Measurements from ENCODE around the gene GRAMD1A.
"Not testable (repeated sequence)": the region's sequence is repeated elsewhere in the genome, so short reads cannot be mapped to it uniquely, and the experiment has no call there.

Gene GRAMD1A

DNA sequence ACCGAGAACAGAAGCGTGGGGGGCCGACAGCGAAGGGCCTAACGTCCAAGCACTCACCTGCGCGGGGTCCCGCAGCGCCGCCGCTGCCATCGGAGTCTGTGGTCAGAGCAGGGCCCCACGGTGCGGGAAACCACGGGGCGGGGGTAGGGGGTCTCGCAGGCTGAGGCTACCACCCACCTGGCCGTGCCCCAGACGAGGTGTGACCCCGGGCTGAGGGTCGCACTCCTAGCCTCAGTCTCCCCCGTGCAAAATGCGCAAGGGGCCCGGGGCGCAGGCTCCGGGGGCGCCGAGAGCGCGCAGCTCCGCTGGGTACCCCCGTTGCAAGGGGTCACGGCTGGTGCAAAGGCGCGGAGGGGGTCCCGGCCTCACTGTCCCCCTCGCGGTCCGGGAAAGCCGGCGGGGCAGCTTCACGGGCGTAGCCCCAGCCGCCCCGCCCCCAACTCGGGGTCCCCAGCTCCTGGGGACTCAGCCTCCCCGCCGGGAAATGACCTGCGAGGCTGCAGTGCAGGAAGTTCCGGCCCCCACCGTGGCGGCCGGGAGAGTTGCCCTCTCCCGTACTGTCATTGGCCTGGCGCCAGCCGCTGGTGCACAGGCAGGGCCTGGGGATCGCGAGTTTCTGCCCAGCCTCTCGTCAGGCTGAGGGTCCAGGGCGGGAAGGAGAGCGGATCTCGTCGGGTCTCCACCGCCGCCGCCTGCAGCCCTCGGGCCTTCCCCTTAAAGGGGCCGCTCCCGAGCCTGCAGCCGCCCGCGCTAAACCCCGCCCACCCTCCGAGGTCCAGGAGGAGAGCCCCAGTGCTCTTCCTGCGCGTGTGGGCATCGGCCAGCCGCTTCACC lies 36.3 kb upstream of the GRAMD1A start, which contains the start of gene ZNF792:
Gene ZNF792, minus strand, starts transcription at position 657 of the 834 bp plus-strand sequence. Its CDS starts 567 bp downstream, at position 90.
- TF ChIP-seq, protein P1, sequence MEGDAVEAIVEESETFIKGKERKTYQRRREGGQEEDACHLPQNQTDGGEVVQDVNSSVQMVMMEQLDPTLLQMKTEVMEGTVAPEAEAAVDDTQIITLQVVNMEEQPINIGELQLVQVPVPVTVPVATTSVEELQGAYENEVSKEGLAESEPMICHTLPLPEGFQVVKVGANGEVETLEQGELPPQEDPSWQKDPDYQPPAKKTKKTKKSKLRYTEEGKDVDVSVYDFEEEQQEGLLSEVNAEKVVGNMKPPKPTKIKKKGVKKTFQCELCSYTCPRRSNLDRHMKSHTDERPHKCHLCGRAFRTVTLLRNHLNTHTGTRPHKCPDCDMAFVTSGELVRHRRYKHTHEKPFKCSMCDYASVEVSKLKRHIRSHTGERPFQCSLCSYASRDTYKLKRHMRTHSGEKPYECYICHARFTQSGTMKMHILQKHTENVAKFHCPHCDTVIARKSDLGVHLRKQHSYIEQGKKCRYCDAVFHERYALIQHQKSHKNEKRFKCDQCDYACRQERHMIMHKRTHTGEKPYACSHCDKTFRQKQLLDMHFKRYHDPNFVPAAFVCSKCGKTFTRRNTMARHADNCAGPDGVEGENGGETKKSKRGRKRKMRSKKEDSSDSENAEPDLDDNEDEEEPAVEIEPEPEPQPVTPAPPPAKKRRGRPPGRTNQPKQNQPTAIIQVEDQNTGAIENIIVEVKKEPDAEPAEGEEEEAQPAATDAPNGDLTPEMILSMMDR (IDR thresholded peaks at IDR 0.05; ENCODE audit: poor library complexity, severe bottlenecking), result no peak
- peak; percentile 89 for ATAC-seq (ENCODE audit: low read depth)

DNA sequence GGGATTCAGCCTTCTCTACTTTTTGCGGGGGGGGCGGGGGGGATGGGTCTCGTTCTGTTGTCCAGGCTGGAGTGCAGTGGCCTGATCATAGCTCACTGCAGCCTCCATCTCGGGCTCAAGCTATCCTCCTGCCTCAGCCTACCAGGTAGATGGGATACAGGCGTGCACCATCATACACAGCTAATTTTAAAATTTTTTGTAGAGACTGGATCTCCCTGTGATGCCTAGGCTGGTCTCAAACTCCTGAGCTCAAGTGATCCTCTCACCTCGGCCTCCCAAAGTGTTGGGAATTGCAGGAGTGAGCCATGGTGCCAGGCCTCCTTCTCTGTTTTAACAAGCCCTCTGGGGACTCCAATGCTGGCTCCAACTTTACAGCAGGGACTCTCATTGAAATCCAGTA lies 35.5 kb upstream of the GRAMD1A start:
- no peak overlapping the region for H3K27ac ChIP-seq (ENCODE audit: poor library complexity, severe bottlenecking)
- peaks cover 3% of the 10 kb centered on the region for H3K9me3 ChIP-seq (ENCODE audit: severe bottlenecking)
- no peak for ATAC-seq (ENCODE audit: low read depth)
- no peaks in the 10 kb centered on the region for H3K27me3 ChIP-seq (ENCODE audit: insufficient read depth, poor library complexity, severe bottlenecking)
- H3K4me1 ChIP-seq (ENCODE audit: insufficient read depth, poor library complexity, severe bottlenecking), result peaks cover 9% of the 10 kb centered on the region
- TF ChIP-seq, protein P1 (IDR thresholded peaks at IDR 0.05; ENCODE audit: poor library complexity, severe bottlenecking), result no peak
- no peak for DNase-seq (ENCODE audit: low spot score)
- H3K4me3 ChIP-seq (ENCODE audit: severe bottlenecking), result no peak overlapping the region
- H3K36me3 ChIP-seq (ENCODE audit: low read depth), result peaks cover 11% of the 10 kb centered on the region

More for the DNA sequence above, 36.3 kb upstream of the GRAMD1A start, which contains the start of gene ZNF792:
- peak within 1 kb of the TSS; percentile 83 for H3K4me3 ChIP-seq (ENCODE audit: severe bottlenecking)
- DNase-seq (ENCODE audit: low spot score), result peak; percentile 70
- no peaks in the 10 kb centered on the region for H3K27me3 ChIP-seq (ENCODE audit: insufficient read depth, poor library complexity, severe bottlenecking)
- peaks cover 9% of the 10 kb centered on the region for H3K4me1 ChIP-seq (ENCODE audit: insufficient read depth, poor library complexity, severe bottlenecking)
- peaks cover 3% of the 10 kb centered on the region for H3K9me3 ChIP-seq (ENCODE audit: severe bottlenecking)
- H3K36me3 ChIP-seq (ENCODE audit: low read depth), result peaks cover 19% of the 10 kb centered on the region
- H3K27ac ChIP-seq (ENCODE audit: poor library complexity, severe bottlenecking), result no peak within 1 kb of the TSS

DNA sequence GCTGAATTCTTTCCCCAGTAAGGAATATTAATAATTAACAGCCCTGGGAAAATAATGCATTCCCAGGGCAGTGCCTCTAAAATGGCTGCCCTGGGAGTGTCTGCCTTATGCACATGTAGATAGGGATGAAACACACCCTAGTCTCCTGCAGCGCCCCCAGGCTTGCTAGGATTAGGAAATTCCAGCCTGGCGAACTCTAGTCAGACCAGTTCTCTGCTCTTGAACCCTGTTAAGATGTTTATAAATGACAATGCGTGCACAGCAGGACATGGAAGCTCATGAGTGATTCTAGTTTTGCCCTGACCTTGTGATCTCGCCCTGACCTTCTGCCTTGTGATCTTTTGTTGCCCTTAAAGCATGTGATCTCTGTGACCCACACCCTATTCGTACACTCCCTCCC lies 34.6 kb upstream of the GRAMD1A start:
- DNase-seq (ENCODE audit: low spot score); H3K9me3 ChIP-seq (ENCODE audit: severe bottlenecking); H3K4me1 ChIP-seq (ENCODE audit: insufficient read depth, poor library complexity, severe bottlenecking); ATAC-seq (ENCODE audit: low read depth); H3K27me3 ChIP-seq (ENCODE audit: insufficient read depth, poor library complexity, severe bottlenecking); H3K36me3 ChIP-seq (ENCODE audit: low read depth); H3K4me3 ChIP-seq (ENCODE audit: severe bottlenecking); H3K27ac ChIP-seq (ENCODE audit: poor library complexity, severe bottlenecking): not testable (repeated sequence)

DNA sequence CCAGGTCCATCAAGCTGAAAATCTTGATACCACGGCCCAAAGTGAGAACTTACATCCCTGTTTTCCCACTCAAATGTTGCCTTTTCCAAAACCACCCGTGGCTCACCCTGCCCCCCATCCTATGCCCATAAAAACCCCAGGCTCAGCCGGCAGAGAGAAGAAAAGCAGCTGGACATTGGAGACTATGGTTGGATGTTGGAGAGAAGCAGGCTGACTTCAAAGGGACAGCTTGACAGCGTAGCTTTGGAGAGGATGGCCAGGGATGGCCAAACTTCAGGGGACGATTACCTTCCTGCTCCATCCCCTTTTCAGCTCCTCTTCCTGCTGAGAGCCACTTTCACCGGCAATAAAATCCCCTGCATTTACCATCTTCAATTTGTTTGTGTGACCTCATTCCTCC lies 32.6 kb upstream of the GRAMD1A start:
- Histone ChIP-seq H3K36me3 (ENCODE audit: low read depth) (no peaks in the 10 kb centered on the region), H3K27ac (ENCODE audit: poor library complexity, severe bottlenecking) (no peak overlapping the region), H3K9me3 (ENCODE audit: severe bottlenecking) (no peaks in the 10 kb centered on the region), H3K4me3 (ENCODE audit: severe bottlenecking) (no peak overlapping the region), H3K4me1 (ENCODE audit: insufficient read depth, poor library complexity, severe bottlenecking) (peaks cover 6% of the 10 kb centered on the region), H3K27me3 (ENCODE audit: insufficient read depth, poor library complexity, severe bottlenecking) (no peaks in the 10 kb centered on the region)
- DNase-seq (ENCODE audit: low spot score), result no peak
- TF ChIP-seq, protein P1 (IDR thresholded peaks at IDR 0.05; ENCODE audit: poor library complexity, severe bottlenecking), result no peak
- no peak for ATAC-seq (ENCODE audit: low read depth)

DNA sequence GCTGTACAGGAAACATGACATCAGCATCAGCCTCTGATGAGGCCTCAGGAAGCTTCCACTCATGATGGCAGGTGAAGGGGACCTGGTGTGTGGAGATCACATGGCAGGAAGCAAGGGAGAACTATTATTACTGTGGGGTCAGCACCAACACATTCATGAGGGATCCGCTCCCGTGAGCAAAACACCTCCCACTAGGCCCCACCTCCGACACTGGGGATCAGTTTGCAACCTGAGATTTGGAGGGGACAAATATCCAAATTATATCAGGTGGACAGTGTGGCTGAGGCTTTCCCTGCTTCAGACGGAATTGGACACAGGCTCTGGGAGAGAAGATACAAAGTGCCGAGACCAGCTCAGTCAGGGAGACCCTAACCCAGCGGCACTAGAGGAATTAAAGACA lies 30.4 kb upstream of the GRAMD1A start:
- Histone ChIP-seq H3K4me1 (ENCODE audit: insufficient read depth, poor library complexity, severe bottlenecking) (no peaks in the 10 kb centered on the region), H3K9me3 (ENCODE audit: severe bottlenecking) (no peaks in the 10 kb centered on the region), H3K36me3 (ENCODE audit: low read depth) (no peaks in the 10 kb centered on the region), H3K4me3 (ENCODE audit: severe bottlenecking) (no peak overlapping the region), H3K27me3 (ENCODE audit: insufficient read depth, poor library complexity, severe bottlenecking) (no peaks in the 10 kb centered on the region), H3K27ac (ENCODE audit: poor library complexity, severe bottlenecking) (no peak overlapping the region)
- DNase-seq (ENCODE audit: low spot score) (no peak), ATAC-seq (ENCODE audit: low read depth) (no peak)
- TF ChIP-seq, protein P1 (IDR thresholded peaks at IDR 0.05; ENCODE audit: poor library complexity, severe bottlenecking), result no peak

DNA sequence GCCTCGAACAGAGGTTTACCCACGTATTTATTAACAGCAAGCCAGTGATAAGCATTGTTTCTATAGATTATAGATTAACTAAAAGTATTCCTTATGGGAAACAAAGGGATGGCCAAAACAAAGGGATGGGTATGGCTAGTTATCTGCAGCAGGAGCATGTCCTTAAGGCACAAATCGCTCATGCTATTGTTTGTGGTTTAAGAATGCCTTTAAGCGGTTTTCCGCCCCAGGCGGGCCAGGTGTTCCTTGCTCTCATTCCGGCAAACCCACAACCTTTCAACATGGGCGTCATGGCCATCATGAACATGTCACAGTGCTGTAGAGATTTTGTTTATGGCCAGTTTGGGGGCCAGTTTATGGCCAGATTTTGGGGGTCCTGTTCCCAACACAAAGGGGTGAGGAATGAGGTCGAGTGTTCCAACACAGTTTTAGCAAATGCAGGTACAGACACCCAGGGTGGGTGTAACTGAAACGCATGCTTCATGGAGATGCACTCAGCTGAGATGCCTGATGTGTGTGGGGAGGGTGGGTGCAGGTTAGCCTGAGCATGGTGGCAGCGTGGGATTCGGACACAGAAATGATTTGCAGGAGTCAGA lies 29.8 kb upstream of the GRAMD1A start:
- not testable (repeated sequence) for H3K36me3 ChIP-seq (ENCODE audit: low read depth); H3K4me3 ChIP-seq (ENCODE audit: severe bottlenecking); H3K9me3 ChIP-seq (ENCODE audit: severe bottlenecking); H3K27me3 ChIP-seq (ENCODE audit: insufficient read depth, poor library complexity, severe bottlenecking); ATAC-seq (ENCODE audit: low read depth); H3K4me1 ChIP-seq (ENCODE audit: insufficient read depth, poor library complexity, severe bottlenecking); H3K27ac ChIP-seq (ENCODE audit: poor library complexity, severe bottlenecking); DNase-seq (ENCODE audit: low spot score)

Measured in RWPE2 (cell line).